Activated naive CD8-positive, alpha-beta T cell (primary cell): ENCODE results near the gene FAM13C.

Experiments used
- H3K27ac Mint-ChIP-seq: one replicate; pipeline ENCODE4 v1.8.0; 2021; ENCODE audit warnings: mixed read lengths
- H3K27me3 Mint-ChIP-seq: one replicate; pipeline ENCODE4 v1.8.0; 2021; ENCODE audit warnings: mixed read lengths
- H3K36me3 Mint-ChIP-seq: one replicate; pipeline ENCODE4 v1.8.0; 2021; ENCODE audit warnings: mixed read lengths
- H3K4me1 Mint-ChIP-seq: one replicate; pipeline ENCODE4 v1.8.0; 2021; ENCODE audit warnings: low read depth, mixed read lengths
- H3K4me3 Mint-ChIP-seq: one replicate; pipeline ENCODE4 v1.8.0; 2021; ENCODE audit warnings: mild to moderate bottlenecking, mixed read lengths
- H3K9me3 Mint-ChIP-seq: one replicate; pipeline ENCODE4 v1.8.0; 2021; ENCODE audit warnings: low read depth, mixed read lengths

The FAM13C gene

DNA sequence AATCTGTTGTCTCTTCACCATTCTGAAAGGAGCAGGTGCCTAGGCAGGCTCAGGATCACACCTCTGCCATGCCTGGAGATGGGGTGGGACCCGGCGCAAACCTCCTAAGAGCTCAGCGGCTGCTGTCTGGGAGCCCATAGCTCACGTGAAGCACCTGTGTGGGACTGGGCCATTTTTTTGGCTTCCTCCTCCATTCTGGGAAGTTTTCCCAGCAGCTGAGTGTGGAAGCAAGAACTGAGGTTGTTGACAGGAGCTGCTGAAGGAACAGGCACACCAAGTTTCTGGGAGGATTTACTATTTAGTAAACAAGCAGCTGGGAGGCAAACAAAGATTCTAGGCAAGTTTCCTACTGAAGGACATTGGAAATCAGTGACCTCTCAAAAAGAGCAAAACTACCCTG is 77.3 kb downstream of the FAM13C start:
- H3K4me1 Mint-ChIP-seq, result no peaks in the 10 kb centered on the region
- no peaks in the 10 kb centered on the region for H3K9me3 Mint-ChIP-seq

DNA sequence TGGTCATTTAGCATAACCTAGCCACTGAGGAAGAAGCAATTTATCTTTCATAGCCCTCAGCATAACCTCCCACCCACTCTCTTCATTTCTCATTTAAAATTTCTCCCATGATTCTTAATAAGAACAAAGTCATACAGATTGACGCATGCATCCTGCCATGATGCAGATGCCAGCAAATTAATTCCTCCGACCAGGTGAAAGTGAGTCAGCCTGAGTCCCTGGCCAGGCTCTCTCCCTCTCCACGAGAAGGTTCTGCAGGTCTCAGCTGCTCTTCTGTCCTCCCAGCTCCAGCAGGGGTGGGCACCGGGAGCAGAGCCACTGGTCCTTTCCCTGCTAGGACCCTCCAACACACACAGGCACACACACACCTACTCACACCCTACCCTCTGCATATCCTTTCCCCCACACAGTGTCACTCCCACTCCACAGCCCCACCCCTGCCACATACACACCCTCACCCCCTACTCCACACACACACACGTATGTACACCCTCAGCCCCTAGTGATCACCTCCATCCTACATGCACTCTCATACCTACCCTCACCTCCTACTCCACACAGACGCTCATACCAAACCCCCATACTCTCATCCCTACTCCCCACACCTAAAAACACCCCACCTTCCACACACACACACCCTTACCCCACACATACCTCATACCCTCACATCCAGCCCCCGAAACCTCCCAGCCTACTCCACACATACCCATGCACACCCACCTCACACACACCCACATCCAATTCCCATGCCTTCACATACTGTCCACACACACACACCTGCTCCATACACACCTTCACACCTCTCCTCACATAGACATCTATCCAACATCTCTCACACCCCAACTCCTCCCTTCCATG is 78.0 kb downstream of the FAM13C start:
- Mint-ChIP-seq H3K27me3 (no peaks in the 10 kb centered on the region), H3K4me1 (no peaks in the 10 kb centered on the region), H3K27ac (no peak overlapping the region), H3K36me3 (no peaks in the 10 kb centered on the region), H3K4me3 (no peak overlapping the region), H3K9me3 (no peaks in the 10 kb centered on the region)

More for the DNA sequence above, 77.3 kb downstream of the FAM13C start:
- H3K4me3 Mint-ChIP-seq, result no peak overlapping the region
- H3K36me3 Mint-ChIP-seq, result no peaks in the 10 kb centered on the region
- H3K27me3 Mint-ChIP-seq, result no peaks in the 10 kb centered on the region
- H3K27ac Mint-ChIP-seq, result no peak overlapping the region

DNA sequence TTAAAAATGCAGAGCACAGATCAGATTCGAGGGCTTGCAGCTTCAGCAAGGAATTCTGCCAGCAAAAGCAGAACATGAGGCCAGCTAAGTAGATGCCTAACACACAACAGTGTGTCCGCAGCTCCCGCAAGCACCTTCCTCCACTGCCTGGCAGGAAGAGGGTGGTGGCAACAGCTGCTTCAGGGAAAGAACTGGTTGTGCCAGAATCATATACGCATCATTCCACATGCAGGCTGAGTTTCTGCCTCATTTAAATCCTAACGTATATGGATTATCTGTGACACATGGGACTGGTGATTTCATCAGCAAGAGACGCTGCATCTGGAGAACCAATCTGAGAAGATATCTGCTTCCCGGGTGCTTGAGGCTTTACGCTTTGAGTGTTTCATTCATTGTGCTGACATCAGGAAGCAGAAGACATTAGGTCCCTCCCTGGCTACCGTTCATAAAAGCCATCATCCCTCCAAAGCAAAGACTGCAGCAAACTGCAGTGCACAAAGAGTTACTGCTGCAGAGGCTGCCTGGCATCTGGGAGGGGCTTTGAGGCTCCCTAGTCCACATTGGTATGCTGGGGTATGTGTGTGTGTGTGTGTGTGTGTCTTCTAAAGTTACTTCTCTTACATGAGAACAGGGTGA is 78.8 kb downstream of the FAM13C start:
- Mint-ChIP-seq H3K4me1 (no peaks in the 10 kb centered on the region), H3K27ac (no peak overlapping the region), H3K27me3 (no peaks in the 10 kb centered on the region), H3K36me3 (no peaks in the 10 kb centered on the region), H3K9me3 (no peaks in the 10 kb centered on the region), H3K4me3 (no peak overlapping the region)

DNA sequence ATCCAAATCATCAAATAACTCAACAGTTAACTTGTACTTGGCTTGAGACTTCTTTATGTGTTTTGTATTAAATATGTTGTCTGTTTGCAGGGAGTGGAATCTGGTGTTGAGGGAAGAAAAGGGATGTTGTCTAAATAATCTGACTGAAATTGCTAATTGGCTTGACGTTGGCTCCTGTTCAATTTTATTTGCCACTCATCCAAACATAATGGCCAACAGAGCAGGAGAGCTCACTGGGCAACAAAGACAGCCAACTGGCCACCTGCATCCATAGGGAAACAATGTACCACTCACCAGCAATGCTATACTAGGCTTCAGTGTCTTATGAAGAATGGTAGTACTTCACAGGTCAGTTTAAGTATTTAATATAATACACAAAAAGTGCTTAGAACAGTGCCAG is 80.5 kb downstream of the FAM13C start:
- no peak overlapping the region for H3K4me3 Mint-ChIP-seq
- H3K4me1 Mint-ChIP-seq, result no peaks in the 10 kb centered on the region
- no peaks in the 10 kb centered on the region for H3K36me3 Mint-ChIP-seq

DNA sequence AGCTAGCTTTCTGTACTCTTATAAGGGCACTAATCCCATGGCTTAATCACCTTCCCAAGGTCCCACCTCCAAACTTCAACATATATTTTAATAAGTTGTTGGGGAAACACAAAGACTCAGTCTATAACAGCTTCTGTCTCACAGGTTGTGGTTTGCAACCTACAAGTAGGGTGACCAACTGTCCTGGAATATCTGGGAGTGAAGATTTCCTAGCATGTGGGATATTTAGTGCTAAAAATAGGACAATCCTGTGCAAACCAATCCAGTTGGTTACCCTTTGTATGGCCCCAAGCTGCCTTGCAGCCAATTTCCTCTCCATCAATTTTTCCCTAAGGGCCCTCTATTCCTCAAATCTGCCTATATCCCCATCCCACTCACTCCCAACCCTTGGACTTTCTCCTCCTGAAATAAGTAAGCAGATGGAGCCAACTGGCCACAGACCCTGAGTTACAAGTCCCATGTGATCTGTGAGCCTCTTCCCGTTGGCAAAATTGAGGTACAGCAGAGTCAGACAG is 82.3 kb downstream of the FAM13C start:
- Mint-ChIP-seq H3K9me3 (no peaks in the 10 kb centered on the region), H3K4me1 (no peaks in the 10 kb centered on the region), H3K36me3 (no peaks in the 10 kb centered on the region), H3K4me3 (no peak overlapping the region), H3K27ac (no peak overlapping the region), H3K27me3 (no peaks in the 10 kb centered on the region)

More for the DNA sequence above, 80.5 kb downstream of the FAM13C start:
- Mint-ChIP-seq H3K9me3 (no peaks in the 10 kb centered on the region), H3K27me3 (no peaks in the 10 kb centered on the region), H3K27ac (no peak overlapping the region)

DNA sequence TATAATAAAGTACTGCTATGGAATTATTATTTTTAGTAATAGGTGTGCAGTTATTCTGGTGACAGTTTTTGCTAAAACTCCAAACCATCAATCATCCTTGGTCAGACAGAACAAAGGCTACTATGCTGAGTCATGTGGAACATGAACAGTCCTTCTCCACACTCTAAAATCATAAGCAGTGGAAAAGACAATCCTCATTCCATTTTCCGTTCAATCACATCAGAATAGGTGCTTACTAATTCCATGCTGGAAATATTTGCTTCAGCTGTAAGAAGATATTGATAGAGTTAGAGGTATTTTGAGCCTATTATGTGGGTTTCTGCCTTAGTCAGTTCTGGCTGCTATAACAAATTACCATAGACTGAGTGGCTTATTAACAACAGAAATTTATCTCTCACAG is 82.9 kb downstream of the FAM13C start:
- Mint-ChIP-seq H3K9me3 (no peaks in the 10 kb centered on the region), H3K27ac (no peak overlapping the region), H3K4me1 (no peaks in the 10 kb centered on the region)

DNA sequence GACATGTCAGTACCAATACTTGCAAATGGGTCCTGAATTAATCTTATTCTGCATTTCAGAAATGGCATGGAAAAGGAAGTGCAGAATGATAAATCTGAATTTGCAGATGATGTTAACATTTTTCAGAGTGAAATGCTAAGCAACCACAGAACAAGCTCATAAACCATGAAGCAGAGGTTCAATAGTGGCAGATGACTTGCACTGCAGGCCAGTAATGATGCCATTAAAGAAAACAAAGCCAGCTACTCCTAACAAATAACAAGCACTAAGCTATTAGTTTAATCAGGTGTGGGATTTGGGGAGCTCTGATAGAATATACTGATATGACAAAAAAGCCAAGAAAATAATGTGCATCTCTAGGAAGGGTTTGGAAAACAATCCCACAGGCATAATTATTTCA is 85.4 kb downstream of the FAM13C start:
- no peaks in the 10 kb centered on the region for H3K27me3 Mint-ChIP-seq

More for the DNA sequence above, 82.9 kb downstream of the FAM13C start:
- Mint-ChIP-seq H3K27me3 (no peaks in the 10 kb centered on the region), H3K36me3 (no peaks in the 10 kb centered on the region), H3K4me3 (no peak overlapping the region)

DNA sequence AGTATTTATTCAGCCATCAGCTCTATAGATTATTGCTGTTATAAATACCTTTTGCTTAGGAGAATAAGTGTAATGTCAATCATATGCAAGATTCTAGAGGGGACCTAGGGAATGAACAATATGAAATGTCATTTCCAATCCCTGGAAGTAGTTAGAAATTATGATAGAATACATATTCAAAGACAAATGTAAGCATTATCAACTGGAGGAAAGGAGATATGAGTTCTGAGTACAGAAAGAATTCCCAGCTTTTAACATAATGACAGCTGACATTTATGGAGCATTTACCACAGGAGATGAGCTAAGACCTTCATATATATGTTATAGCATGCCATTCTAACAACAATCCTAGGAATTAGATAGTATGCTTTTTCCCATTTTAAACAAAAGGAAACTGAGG is 86.2 kb downstream of the FAM13C start:
- H3K27me3 Mint-ChIP-seq, result no peaks in the 10 kb centered on the region
- no peaks in the 10 kb centered on the region for H3K4me1 Mint-ChIP-seq
- H3K36me3 Mint-ChIP-seq, result no peaks in the 10 kb centered on the region
- no peak overlapping the region for H3K4me3 Mint-ChIP-seq
- H3K27ac Mint-ChIP-seq, result no peak overlapping the region
- H3K9me3 Mint-ChIP-seq, result no peaks in the 10 kb centered on the region

More for the DNA sequence above, 85.4 kb downstream of the FAM13C start:
- H3K4me1 Mint-ChIP-seq, result no peaks in the 10 kb centered on the region
- no peaks in the 10 kb centered on the region for H3K36me3 Mint-ChIP-seq
- H3K4me3 Mint-ChIP-seq, result no peak overlapping the region
- no peaks in the 10 kb centered on the region for H3K9me3 Mint-ChIP-seq
- no peak overlapping the region for H3K27ac Mint-ChIP-seq

DNA sequence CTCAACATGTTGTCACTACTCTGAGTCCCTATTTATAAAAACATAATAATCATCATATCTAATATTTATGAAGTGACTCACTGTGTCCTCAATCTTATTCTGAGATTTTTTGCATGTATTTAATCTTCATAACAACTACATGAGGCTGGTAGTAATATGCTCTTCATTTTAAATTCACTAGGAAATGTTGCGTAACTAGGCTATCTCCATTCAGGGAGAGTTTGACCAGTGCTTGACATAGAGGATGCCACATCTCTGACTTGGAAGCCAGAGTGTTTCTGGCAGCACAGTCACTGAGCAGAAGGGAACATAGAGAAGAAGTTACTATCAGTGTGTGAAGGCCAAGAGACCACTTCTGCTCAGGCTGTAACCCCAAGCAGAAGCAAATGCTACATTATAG is 88.9 kb downstream of the FAM13C start:
- Mint-ChIP-seq H3K36me3 (no peaks in the 10 kb centered on the region), H3K4me1 (no peaks in the 10 kb centered on the region), H3K4me3 (no peak overlapping the region), H3K27me3 (no peaks in the 10 kb centered on the region), H3K9me3 (no peaks in the 10 kb centered on the region), H3K27ac (no peak overlapping the region)

DNA sequence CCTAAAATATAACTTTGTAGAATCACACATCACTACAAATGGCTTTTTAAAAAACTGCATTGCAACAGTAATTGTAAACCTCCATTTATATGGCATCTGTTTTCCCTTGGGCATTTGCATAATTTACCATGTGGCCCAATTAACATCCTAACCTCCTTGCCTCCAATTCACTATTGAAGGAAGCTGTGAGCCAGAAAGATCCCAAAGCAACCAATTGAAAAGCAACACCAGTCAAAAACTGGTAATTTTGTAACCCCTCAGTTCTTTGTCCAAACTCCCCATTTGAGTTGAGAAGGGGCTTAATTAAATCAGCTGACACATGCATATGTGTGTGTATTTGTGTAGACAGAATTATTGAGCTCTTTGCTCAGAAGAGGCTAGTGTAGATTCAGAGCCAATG is 90.3 kb downstream of the FAM13C start:
- no peaks in the 10 kb centered on the region for H3K9me3 Mint-ChIP-seq
- H3K4me3 Mint-ChIP-seq, result no peak overlapping the region
- no peaks in the 10 kb centered on the region for H3K4me1 Mint-ChIP-seq
- H3K27me3 Mint-ChIP-seq, result no peaks in the 10 kb centered on the region
- no peak overlapping the region for H3K27ac Mint-ChIP-seq
- no peaks in the 10 kb centered on the region for H3K36me3 Mint-ChIP-seq

DNA sequence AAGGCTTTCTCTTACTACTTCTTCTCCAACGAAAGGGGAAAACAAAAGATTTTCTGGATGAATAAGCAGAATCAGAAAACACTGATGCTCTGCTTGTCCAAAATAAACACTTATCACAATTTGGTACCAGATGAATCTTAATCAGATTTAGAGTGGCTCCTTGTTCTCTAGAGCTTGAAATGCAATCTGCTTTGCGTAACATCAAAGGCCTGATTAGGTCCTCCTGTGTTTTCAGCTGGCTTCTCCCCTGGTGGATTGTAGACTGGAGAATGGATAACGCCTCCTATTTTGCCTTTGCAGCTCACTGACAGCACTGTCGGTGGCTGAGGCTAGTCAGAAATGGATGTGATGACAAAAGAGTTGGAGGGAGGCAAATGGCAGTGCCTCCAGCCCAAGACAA is 91.2 kb downstream of the FAM13C start:
- Mint-ChIP-seq H3K27me3 (no peaks in the 10 kb centered on the region), H3K36me3 (no peaks in the 10 kb centered on the region), H3K4me3 (no peak overlapping the region), H3K9me3 (no peaks in the 10 kb centered on the region), H3K27ac (no peak overlapping the region), H3K4me1 (no peaks in the 10 kb centered on the region)

DNA sequence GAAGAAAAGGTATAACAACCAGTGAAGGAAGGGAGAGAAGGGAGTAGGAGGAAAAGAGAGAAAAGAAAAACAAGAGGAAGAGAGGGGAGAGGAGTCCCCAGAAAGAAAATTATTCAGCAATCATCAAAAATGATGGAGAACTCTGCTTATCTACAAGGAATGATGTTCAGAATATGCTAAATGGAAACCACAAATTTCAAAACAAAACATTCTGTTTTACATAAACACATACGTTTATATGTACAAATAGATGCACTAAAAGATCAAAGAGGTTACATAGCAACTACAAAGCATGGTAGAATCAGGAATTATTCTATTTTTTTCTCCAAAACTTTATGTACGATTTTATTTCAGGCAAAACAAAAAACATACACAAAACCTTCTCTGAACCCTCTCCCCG is 91.9 kb downstream of the FAM13C start:
- Mint-ChIP-seq H3K4me1 (no peaks in the 10 kb centered on the region), H3K9me3 (no peaks in the 10 kb centered on the region), H3K27ac (no peak overlapping the region), H3K36me3 (no peaks in the 10 kb centered on the region), H3K4me3 (no peak overlapping the region), H3K27me3 (no peaks in the 10 kb centered on the region)

DNA sequence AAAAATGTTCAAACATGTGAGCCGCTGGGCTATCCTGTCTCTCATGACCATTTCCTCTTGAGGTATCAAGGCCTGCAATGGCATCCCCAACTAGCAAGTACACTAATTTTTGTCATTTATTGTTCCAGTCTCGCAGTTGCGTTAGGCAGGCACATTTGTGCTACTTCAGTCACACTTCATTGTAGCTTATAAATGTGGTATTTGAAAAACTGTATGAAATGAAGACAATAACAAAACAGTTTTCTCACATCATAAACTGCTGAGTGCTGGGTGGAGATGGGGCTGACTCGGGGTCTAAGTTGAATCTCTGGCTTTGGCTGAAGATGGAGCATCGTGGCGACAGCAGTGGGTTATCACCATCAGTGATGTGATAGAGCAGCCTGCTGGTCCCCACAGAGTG is 92.7 kb downstream of the FAM13C start:
- H3K27me3 Mint-ChIP-seq, result no peaks in the 10 kb centered on the region

DNA sequence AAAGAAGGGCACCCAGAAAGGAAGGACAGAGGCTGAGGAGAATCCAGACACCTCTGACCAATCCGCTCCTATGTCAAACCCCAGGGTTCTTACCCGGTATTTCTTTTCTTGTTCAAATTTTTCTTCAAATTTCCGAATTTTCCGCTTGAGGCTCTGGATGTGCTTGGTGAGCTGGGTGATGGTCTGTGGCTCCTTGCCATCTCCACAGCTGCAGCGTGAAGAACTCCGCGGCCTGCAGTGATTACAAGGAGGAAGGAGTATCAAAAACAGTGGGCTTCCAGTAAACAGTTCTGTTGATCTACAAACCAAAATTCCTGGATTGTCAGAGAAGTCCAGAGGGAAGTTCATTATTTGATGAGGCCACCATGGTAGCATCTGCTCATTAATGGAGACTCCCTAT is 93.9 kb downstream of the FAM13C start:
- no peak overlapping the region for H3K27ac Mint-ChIP-seq
- H3K9me3 Mint-ChIP-seq, result no peaks in the 10 kb centered on the region
- no peaks in the 10 kb centered on the region for H3K4me1 Mint-ChIP-seq
- H3K36me3 Mint-ChIP-seq, result no peaks in the 10 kb centered on the region
- no peak overlapping the region for H3K4me3 Mint-ChIP-seq
- H3K27me3 Mint-ChIP-seq, result no peaks in the 10 kb centered on the region

More for the DNA sequence above, 92.7 kb downstream of the FAM13C start:
- no peak overlapping the region for H3K4me3 Mint-ChIP-seq
- no peak overlapping the region for H3K27ac Mint-ChIP-seq
- no peaks in the 10 kb centered on the region for H3K36me3 Mint-ChIP-seq
- no peaks in the 10 kb centered on the region for H3K4me1 Mint-ChIP-seq
- no peaks in the 10 kb centered on the region for H3K9me3 Mint-ChIP-seq

DNA sequence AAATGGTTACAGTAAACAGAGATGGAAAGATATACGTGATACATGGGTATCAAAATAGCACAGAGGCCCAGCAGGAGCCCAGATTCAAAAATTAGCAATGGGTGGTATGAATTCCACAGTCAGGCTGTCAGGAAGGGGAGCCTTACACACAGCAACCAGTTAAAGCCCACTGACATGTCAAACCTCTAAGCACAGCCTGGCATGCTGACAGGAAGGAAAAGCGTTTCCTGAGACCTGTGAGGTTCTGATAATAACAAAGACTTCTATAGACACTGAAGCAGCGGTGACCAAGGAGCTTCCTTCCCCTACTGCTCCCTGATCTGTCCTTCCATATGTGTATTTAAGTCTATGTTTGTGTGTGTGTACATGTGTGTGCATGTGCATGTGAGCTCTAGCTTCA is 96.0 kb downstream of the FAM13C start:
- Mint-ChIP-seq H3K27ac (no peak overlapping the region), H3K9me3 (no peaks in the 10 kb centered on the region), H3K27me3 (no peaks in the 10 kb centered on the region), H3K4me1 (no peaks in the 10 kb centered on the region), H3K4me3 (no peak overlapping the region), H3K36me3 (no peaks in the 10 kb centered on the region)
